HG02852 (cell line): ENCODE results near the gene FEV.

Experiments used
- ATAC-seq: cut with Tn5 transposase; IDR thresholded peaks from one replicate; pipeline ENCODE4 v1.9.1; 2021; ENCODE audit warnings: mild to moderate bottlenecking, moderate library complexity; ENCODE audit not compliant: unreplicated experiment

Gene FEV

GRCh38 chr2:219017201-219017931 is 32.4 kb upstream of the FEV start:
- no peak for ATAC-seq

DNA sequence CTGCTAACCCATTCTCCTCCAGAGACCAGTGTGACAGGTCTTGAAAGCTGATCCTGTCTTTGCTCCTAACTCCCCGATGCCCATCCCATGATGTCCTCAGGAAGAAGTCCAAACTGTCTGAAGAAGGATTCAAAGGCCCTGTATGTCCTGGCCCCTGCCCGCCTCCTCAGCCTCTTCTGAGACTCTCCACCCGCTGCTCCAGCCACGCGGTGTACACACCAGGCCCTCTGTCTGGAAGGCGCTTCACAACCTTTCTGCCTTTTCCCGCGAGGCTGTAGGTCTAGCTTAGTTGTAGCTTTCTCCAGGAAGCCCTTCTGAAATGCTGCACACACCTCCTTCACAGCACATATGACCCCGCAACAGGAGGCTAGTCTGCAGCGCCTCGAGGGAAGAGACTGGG is 31.7 kb upstream of the FEV start:
- ATAC-seq, result no peak

- no peak for ATAC-seq
Measured at GRCh38 chr2:219010873-219011272, 25.9 kb upstream of the FEV start.

DNA sequence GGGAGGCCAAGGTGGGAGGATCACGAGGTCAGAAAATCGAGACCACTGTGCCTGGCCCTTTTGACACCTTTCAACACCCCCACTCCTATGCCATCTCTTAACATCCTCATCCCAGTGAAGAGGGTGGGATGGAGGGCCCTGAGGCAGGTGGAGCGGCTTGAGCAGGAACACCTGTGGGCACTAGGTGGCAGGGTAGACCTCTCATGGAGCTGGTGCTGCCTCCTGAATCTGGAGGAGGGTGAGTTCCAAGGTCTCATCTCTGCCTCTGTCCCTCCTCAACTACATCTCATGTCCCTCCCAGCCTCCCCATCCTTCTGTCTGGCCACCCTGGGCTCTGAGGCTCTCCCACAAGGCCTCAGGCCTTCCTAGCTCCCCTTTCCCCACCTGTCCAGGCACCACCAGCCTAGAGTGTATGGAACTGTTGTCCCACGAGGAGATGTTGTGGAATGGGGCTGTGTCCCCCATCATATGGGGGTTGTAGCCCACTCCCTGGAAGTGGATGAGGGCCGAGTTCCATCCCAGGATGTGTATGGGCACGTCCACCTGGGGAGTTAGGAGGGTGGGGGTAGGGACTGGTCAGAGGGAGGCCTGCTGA is 25.3 kb upstream of the FEV start:
- no peak for ATAC-seq

GRCh38 chr2:219009294-219009693 is 24.3 kb upstream of the FEV start:
- no peak for ATAC-seq

DNA sequence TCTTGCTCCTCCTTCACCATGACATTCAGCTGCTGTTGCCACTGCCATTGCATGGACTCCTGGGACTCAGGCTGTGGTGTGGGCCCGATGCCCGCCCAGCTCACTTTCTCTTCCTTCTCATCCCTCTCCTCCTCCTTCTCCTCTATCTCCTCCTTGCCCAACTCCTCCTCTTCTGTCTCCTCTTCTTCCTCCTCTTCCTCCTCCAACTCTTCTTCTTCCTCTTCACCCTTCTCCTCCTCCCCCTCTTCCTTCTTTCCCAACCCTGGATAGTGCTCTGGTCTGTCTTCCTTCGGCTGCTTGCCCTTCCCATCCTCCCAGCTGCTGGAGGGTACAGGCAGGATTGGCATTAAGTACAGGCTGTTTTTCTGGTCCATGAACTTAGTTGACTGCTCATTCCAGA is 19.0 kb upstream of the FEV start:
- no peak for ATAC-seq

- ATAC-seq, result no peak
Measured at GRCh38 chr2:219003267-219003634, 18.3 kb upstream of the FEV start.

- no peak for ATAC-seq
Measured at GRCh38 chr2:219002395-219003266, 17.6 kb upstream of the FEV start.

- no peak for ATAC-seq
Measured at GRCh38 chr2:219001577-219002394, 16.8 kb upstream of the FEV start.

DNA sequence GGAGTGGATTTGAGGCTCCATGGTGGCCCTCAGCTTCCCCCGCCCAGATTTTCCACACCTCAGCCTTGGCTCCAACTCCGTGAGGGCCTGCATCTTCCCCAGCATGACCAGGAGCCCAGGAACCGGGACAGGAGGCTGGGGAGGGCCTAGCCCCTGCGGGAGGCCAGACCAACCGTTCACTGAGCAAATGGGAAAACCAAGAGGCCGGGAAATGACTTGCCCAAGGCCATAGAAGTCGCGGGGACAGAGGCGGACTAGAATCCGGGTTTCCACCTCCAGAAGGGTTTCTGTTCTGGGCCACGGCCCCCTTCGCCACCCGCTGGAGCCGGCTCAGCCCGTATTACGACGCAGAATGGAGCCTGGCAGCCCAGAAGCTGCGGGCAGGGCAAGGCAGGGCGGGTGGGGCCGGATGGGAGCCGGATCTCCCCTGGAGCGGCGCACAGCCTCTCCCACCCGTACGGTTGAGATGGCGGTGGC is 16.2 kb upstream of the FEV start:
- no peak for ATAC-seq

DNA sequence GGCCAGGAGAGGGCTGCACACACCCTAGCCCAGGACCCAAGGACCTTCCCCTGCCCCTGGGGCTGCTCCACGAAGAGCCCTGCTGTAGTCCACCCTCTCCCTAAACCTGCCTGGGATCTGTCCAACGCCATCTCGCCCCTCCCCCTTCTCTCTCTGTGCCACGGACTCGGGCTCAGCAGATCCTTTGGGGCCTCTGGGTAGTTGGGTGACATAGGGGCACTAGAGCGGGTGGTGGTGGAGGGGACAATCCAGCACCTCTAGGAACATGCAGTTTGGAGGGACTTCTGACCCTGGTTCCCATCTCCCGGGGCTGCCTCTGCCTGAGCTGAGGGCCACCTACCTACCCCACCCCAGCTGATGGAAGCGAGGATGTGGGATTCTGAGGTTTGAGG is 15.6 kb upstream of the FEV start:
- no peak for ATAC-seq

DNA sequence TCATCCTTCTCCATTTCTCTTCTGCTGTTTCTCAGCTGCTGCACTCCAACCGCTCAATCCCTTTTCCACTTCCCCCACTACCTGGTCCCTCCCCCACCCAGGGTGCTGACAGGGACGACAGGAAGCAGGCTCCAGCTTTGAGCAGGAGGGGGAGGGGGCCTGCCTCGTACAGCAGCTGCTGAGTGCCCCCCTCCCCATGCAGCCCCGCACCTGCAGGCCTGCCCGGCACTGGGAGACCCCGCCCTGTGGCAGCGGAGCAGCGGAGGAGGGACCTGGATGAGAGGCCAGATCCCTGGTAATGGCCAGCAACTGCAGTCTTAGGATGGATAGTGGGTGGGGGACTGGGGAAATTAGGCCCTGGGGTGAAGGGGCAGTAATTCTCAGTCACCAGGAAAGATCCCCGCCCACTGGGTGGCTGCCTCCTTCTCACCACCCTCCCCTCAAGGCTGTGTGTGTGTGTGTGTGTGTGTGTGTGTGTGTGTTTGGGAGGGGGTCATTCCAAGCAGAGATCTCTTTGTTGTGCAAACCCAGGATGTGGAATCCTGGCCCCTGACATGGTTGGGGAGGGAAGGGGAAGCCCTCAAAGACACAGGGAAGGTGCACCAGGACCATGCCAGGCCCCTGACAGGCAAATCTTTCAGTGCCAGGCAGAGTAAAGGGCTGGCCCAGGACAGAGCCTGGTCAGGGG is 15.0 kb upstream of the FEV start:
- ATAC-seq, result no peak

- ATAC-seq, result no peak
Measured at GRCh38 chr2:218999021-218999880, 14.3 kb upstream of the FEV start.

DNA sequence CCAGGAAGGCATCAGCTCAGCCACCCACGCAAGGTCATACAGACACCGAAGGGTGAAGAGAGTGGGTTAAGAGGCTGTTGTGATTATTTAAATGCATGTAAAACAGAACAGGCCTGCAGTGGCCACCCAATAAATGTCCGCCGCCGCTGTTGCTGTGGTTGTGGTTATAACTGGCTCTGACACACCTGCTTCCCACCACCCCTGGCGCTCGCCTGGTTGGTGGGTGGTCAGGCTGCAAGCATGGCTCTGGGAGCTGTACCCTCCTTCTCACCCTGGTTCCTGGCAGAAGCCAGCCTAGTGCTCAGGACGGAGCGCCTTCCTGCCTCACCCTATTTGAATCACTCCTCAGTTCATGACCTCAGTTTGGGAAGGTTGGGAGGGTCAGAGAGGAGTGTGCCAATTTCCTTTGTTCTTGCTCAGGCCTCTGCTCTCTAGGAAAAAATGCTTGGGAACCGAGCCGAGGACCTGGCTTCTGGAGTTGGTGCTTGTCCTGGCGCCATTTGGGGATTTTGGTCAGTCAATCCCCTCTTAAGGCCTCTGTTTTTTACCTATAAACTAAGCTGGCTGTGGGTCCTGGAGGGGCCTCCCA is 13.5 kb upstream of the FEV start:
- ATAC-seq, result no peak

GRCh38 chr2:218997731-218998130 is 12.7 kb upstream of the FEV start:
- ATAC-seq, result no peak

GRCh38 chr2:218996937-218997336 is 12.0 kb upstream of the FEV start:
- no peak for ATAC-seq

DNA sequence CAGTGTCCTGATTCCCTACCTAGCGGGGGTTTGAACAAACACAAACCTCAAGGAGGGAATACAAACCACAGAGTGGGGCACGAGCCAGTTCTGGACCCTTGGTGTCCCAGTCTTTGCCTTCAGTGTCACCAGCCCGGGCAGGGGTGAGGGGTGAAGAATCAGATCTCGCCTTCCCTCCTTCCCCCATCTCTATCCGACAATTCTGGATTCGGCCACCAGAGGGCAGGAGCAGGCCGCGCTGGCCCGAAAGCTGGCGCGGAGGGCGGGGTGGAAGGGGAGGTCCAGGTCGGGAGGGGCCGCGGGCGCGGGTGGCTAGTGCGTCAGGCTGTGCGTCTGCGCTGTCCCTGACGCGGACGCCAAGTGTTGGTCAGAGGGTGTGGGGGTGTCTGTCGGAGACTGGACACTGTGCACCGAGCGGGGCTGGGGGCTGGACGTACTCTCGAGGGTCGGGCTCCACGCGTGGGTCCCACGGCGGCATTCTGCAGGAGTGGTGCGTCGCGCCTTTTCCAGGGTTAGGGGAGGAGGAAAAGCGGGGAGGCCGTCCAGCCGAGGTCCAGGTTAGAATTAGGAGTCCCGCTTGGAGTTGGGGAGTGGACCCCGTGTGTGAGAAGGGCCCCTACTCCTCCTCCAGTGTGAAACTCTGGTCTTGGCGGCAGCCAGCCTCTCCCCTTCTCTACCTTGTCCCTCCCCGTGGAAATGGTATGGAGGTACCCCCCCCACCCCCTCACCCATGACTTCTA is 11.2 kb upstream of the FEV start:
- ATAC-seq, result peak; percentile 58

DNA sequence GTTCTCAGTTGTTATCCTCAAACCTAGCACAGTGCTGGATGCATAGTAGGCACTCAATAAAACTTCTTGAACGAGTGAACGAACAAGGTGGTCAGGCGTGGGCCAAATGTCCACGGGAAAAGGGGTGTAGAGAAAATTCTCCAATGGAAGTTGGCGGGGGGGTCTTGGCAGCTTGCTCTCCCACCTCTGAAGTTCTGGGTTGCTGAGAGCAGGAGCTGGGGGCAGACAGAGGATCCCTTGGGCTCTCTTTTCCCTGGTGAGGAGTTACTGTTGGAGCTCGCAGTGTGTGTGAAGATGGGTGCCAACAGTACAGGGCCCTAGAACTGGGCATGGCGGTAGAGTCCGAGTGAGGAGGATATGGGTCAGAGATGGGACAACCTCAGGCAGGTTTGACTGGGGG is 10.6 kb upstream of the FEV start:
- ATAC-seq, result peak; percentile 20
